HG03558 (cell line): ENCODE results near the gene EVC.

Experiments used
- ATAC-seq: cut with Tn5 transposase; IDR thresholded peaks from one replicate; pipeline ENCODE4 v1.9.1; 2021; ENCODE audit warnings: moderate number of reproducible peaks; ENCODE audit not compliant: unreplicated experiment; ENCODE audit errors: extremely low read depth

The EVC gene

GRCh38 chr4:5710961-5711478 is at the start of gene EVC:
TSS of gene EVC (plus strand) at chr4:5711201. CDS start at chr4:5711381, 180 bp downstream.
- ATAC-seq = no peak

- no peak for ATAC-seq
Observed at GRCh38 chr4:5661237-5661636, 49.8 kb upstream of the EVC start.

- no peak for ATAC-seq
Observed at GRCh38 chr4:5662555-5662954, 48.4 kb upstream of the EVC start.

GRCh38 chr4:5664778-5665177 is 46.2 kb upstream of the EVC start:
- no peak for ATAC-seq

GRCh38 chr4:5666741-5667140 is 44.3 kb upstream of the EVC start:
- no peak for ATAC-seq

- no peak for ATAC-seq
Observed at GRCh38 chr4:5676763-5677162, 34.2 kb upstream of the EVC start.

GRCh38 chr4:5678977-5679376 is 32.0 kb upstream of the EVC start:
- ATAC-seq = no peak

GRCh38 chr4:5683566-5683965 is 27.4 kb upstream of the EVC start:
- ATAC-seq = no peak

GRCh38 chr4:5685296-5685695 is 25.7 kb upstream of the EVC start:
- no peak for ATAC-seq

- no peak for ATAC-seq
Observed at GRCh38 chr4:5686338-5686737, 24.7 kb upstream of the EVC start.

- ATAC-seq = no peak
Observed at GRCh38 chr4:5689065-5689464, 21.9 kb upstream of the EVC start.

GRCh38 chr4:5691491-5692132 is 19.4 kb upstream of the EVC start:
- ATAC-seq = no peak

- ATAC-seq = no peak
Observed at GRCh38 chr4:5693871-5694270, 17.1 kb upstream of the EVC start.

- ATAC-seq = no peak
Observed at GRCh38 chr4:5696341-5696740, 14.7 kb upstream of the EVC start.

- no peak for ATAC-seq
Observed at GRCh38 chr4:5700459-5700858, 10.5 kb upstream of the EVC start.

- no peak for ATAC-seq
Observed at GRCh38 chr4:5701971-5702370, 9.0 kb upstream of the EVC start.

- no peak for ATAC-seq
Observed at GRCh38 chr4:5703831-5704230, 7.2 kb upstream of the EVC start.

GRCh38 chr4:5704276-5704675 is 6.7 kb upstream of the EVC start:
- no peak for ATAC-seq

- no peak for ATAC-seq
Observed at GRCh38 chr4:5705647-5706320, 5.2 kb upstream of the EVC start.

GRCh38 chr4:5706486-5707290 is 4.3 kb upstream of the EVC start:
- no peak for ATAC-seq

- ATAC-seq = no peak
Observed at GRCh38 chr4:5707366-5707765, 3.6 kb upstream of the EVC start.
